NCI-H774 (cell line): ENCODE measurements around the gene RIMKLB.

Experiments used
- DNase-seq: peaks from one replicate; lab custom pipeline; 2025; lab: John Stamatoyannopoulos, UW

The RIMKLB gene

GRCh38 chr12:8697476-8698131 lies at the start of gene RIMKLB:
RIMKLB (plus strand) TSS chr12:8697991; CDS start chr12:8713867, 15,876 bp downstream.
- DNase-seq: peak; percentile 84

GRCh38 chr12:8648576-8649205 lies 49.1 kb upstream of the RIMKLB start:
- DNase-seq: no peak

GRCh38 chr12:8655421-8655820 lies 42.4 kb upstream of the RIMKLB start:
- no peak for DNase-seq

- no peak for DNase-seq
Observed at GRCh38 chr12:8658346-8658745, 39.4 kb upstream of the RIMKLB start.

- no peak for DNase-seq
Observed at GRCh38 chr12:8661016-8661415, 36.8 kb upstream of the RIMKLB start.

- DNase-seq: no peak
Observed at GRCh38 chr12:8661751-8662150, 36.0 kb upstream of the RIMKLB start.

GRCh38 chr12:8662593-8662992 lies 35.2 kb upstream of the RIMKLB start, which contains the start of gene MFAP5:
MFAP5 (minus strand) TSS chr12:8662826; CDS start chr12:8662104, 722 bp downstream.
- DNase-seq: no peak

- DNase-seq: no peak
Observed at GRCh38 chr12:8664228-8664913, 33.4 kb upstream of the RIMKLB start.

- DNase-seq: no peak
Observed at GRCh38 chr12:8665759-8666158, 32.0 kb upstream of the RIMKLB start.

GRCh38 chr12:8667270-8667669 lies 30.5 kb upstream of the RIMKLB start:
- no peak for DNase-seq

- DNase-seq: no peak
Observed at GRCh38 chr12:8668441-8668840, 29.4 kb upstream of the RIMKLB start.

GRCh38 chr12:8672381-8672780 lies 25.4 kb upstream of the RIMKLB start:
- DNase-seq: no peak

GRCh38 chr12:8675591-8676036 lies 22.2 kb upstream of the RIMKLB start:
- DNase-seq: no peak

GRCh38 chr12:8676651-8677050 lies 21.1 kb upstream of the RIMKLB start:
- no peak for DNase-seq

GRCh38 chr12:8677362-8677761 lies 20.4 kb upstream of the RIMKLB start:
- DNase-seq: no peak

GRCh38 chr12:8678661-8679111 lies 19.1 kb upstream of the RIMKLB start:
- DNase-seq: no peak

GRCh38 chr12:8680533-8680932 lies 17.3 kb upstream of the RIMKLB start:
- DNase-seq: no peak

GRCh38 chr12:8681129-8681884 lies 16.5 kb upstream of the RIMKLB start:
- no peak for DNase-seq

GRCh38 chr12:8685051-8685450 lies 12.7 kb upstream of the RIMKLB start:
- DNase-seq: no peak

- peak; percentile 38 for DNase-seq
Observed at GRCh38 chr12:8687846-8688601, 9.8 kb upstream of the RIMKLB start.

GRCh38 chr12:8689681-8690080 lies 8.1 kb upstream of the RIMKLB start:
- DNase-seq: no peak
